GM13977 (cell line): ENCODE data around the gene CAMTA2.
A peak's percentile ranks its signal among the peaks of the same experiment; 100 is the strongest.

Source experiments
- DNase-seq: peaks from one replicate; pipeline ENCODE4 v3.0.0; 2012; ENCODE audit warnings: low spot score
- in situ Hi-C: fragments of 300-500 bp; cut with MboI; formaldehyde crosslinking; loops from one replicate; pipeline ENCODE4 v1.12.0; 2022; ENCODE audit warnings: low sequenced_read_pairs, low pct_unique_long_range_greater_than_20kb, mixed read lengths, inconsistent platforms; ENCODE audit not compliant: unreplicated experiment
- TF ChIP-seq, protein P1 (sequence below): IDR thresholded peaks from 2 replicates; pipeline ENCODE4 v1.5.1; 2012; ENCODE audit warnings: mild to moderate bottlenecking, control low read depth; ENCODE audit not compliant: insufficient read depth; ENCODE audit errors: extremely low read depth, missing control alignments

Gene CAMTA2

GRCh38 chr17:4955091-4955490 lies 32.4 kb downstream of the CAMTA2 start:
- TF ChIP-seq, protein P1, sequence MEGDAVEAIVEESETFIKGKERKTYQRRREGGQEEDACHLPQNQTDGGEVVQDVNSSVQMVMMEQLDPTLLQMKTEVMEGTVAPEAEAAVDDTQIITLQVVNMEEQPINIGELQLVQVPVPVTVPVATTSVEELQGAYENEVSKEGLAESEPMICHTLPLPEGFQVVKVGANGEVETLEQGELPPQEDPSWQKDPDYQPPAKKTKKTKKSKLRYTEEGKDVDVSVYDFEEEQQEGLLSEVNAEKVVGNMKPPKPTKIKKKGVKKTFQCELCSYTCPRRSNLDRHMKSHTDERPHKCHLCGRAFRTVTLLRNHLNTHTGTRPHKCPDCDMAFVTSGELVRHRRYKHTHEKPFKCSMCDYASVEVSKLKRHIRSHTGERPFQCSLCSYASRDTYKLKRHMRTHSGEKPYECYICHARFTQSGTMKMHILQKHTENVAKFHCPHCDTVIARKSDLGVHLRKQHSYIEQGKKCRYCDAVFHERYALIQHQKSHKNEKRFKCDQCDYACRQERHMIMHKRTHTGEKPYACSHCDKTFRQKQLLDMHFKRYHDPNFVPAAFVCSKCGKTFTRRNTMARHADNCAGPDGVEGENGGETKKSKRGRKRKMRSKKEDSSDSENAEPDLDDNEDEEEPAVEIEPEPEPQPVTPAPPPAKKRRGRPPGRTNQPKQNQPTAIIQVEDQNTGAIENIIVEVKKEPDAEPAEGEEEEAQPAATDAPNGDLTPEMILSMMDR, result no peak
- no peak for DNase-seq
- in situ Hi-C loops, result no loop called here

DNA sequence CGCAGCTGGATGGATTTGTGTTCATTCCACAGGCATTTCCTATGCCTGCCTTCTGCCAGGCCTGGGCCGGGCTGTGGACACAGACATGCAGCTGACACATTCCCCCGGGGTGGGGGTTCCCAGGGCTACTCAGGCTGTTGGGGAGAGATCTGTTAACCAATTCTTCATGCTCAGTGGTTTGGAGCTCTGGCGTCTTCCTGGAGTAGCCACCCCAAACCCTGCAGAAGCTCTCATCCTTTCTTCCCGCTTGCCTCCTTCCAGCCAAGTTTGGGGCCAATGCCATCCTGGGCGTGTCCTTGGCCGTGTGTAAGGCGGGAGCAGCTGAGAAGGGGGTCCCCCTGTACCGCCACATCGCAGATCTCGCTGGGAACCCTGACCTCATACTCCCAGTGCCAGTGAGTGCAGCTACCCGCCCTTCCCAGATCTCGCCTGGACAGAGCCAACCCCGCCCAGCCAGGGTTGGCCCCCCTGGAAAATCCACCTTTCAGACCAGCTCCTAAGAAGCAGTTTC lies 34.0 kb downstream of the CAMTA2 start:
- in situ Hi-C loops, result no loop called here
- TF ChIP-seq, protein P1, result no peak
- no peak for DNase-seq

- in situ Hi-C loops, result no loop called here
- no peak for DNase-seq
- TF ChIP-seq, protein P1, result no peak
These were observed 36.0 kb downstream of the CAMTA2 start for GRCh38 chr17:4951486-4951885.

GRCh38 chr17:4950746-4951204 lies 36.7 kb downstream of the CAMTA2 start, which contains the start of gene ENO3:
Gene ENO3 (plus strand): TSS chr17:4951119. CDS start chr17:4951830, 711 bp downstream.
- TF ChIP-seq, protein P1, result no peak
- in situ Hi-C loops, result no loop called here
- DNase-seq, result no peak

- TF ChIP-seq, protein P1, result no peak
- no peak for DNase-seq
- in situ Hi-C loops, result no loop called here
These were observed 37.3 kb downstream of the CAMTA2 start for GRCh38 chr17:4950075-4950745.

GRCh38 chr17:4949321-4950074 lies 38.0 kb downstream of the CAMTA2 start:
- in situ Hi-C loops, result no loop called here
- DNase-seq, result peak; percentile 91

More at GRCh38 chr17:4949321-4950074, 38.0 kb downstream of the CAMTA2 start:
- TF ChIP-seq, protein P1, result no peak
